GM19328 (cell line): ENCODE measurements around the gene CDC20.

Experiments
- ATAC-seq: cut with Tn5 transposase; IDR thresholded peaks from one replicate; pipeline ENCODE4 v1.9.1; 2021; ENCODE audit warnings: mild to moderate bottlenecking, moderate library complexity; ENCODE audit not compliant: unreplicated experiment

The CDC20 gene

DNA sequence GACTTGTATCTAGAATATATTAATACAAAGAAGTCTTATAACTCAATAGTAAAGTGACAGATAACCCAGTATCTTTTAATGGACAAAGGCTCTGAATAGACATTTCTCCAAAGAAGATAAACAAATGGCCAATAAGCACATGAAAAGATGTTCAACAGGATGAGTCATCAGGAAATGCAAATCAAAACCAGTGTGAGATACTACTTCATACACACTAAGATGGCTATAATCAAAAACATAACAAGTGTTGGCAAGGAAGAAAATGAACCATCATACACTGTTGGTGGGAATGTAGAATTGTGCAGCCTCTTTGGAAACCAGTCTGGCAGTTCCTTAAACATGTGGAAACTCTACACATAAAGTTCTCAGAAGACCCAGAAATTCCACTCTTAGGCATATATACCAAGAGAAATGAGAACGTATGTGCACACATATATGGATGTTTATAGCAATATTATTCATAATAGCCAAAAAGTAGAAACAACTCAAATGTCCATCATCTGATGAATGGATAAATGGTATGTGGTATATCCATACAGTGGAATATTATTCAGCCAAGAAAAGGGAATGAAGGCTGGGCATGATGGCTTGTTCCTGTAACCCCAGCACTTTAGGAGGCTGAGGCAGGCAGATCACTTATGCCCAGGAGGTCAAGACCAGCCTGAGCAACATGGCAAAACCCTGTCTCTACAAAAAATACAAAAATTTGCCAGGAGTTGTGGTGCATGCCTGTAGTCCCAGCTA is 31.1 kb upstream of the CDC20 start:
- ATAC-seq, result no peak

DNA sequence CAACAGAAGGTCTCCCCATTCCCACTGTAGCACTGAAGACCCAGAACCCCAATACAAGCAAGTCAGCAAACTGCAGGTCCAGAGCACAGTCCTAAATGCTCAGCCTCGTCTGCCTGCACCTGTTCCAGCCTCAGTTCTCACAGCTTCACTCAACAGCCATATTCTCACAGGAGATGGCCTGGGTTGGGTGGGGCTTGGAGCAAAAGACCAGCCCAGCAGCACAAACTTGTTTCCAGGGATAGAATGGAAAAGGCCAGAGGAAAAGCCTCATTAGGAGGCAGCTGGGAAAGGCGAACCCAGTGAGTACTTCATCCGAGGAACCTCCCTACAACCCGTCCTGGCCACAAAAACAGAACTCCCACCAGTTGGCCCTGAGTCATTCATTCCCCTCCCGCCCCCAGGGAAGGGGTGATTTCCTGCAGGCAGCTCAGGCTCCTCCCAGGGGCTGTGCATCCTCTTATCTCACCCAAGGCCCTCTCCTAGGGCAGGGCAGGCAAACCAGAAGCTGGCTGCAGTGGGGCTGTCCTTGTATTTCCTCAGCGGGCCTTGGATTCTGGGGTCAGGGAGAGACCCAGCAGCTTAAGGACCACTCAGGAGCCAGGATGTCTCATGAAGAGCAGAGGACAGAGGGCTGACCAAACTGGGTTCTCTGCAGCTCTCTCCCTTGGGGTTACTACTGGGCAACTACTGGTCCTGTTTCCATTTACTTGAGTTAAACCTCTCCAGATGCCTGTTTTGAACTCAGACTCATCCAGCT is 28.6 kb upstream of the CDC20 start:
- ATAC-seq, result no peak

DNA sequence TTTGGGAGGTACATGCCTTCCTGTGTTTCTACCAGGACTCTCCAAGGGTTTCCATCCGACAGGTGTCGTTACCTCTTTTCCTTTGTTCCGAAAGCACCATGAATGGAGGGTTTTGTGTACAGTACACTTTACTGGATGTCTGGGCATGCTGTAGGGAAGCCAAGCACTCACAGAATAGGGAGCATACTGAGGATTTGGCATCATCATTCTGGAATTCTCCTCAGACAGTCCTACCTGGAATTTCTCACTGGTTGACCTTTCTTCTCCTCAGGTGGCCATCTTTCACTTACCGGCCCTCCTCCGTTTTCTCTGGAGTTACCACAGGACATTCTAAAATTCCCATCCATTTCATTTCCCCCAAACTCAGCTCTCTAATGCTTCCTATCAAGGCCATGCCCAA is 27.1 kb upstream of the CDC20 start:
- ATAC-seq, result no peak

DNA sequence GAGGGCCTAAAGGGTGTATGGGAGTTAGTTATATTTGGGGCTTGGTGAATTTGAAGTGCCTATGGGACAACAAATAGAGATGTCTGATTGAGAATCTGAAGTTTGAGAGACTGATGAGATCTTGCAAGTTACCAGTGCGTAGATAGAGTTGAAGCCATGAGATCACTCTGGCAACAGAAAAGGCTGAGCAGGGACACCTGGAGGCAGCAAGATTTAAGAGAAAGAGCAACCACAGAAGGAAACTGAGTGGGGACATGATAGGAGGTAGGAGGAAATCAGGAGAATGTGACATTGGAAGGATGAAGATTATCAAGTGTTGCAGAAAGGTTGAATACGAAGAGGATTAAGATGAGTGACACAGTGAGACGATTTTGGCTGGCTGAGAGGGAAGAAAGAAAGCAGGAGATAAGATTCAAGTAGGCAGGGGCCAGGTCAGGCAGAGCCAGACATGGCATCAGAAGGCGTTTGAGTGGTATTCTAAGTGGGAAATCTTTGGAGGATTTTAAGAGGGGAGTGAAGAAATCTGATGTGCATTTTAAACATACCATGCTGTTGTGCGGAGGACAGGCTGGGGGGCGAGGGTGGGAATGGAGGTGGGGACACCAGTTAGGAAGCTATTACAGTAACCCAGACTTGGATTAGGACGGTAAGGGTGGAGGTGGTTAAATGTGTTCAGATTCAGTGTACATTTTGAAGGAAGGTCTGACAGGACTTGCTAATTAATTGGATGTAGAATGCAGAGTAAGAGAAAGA is 24.2 kb upstream of the CDC20 start:
- no peak for ATAC-seq

DNA sequence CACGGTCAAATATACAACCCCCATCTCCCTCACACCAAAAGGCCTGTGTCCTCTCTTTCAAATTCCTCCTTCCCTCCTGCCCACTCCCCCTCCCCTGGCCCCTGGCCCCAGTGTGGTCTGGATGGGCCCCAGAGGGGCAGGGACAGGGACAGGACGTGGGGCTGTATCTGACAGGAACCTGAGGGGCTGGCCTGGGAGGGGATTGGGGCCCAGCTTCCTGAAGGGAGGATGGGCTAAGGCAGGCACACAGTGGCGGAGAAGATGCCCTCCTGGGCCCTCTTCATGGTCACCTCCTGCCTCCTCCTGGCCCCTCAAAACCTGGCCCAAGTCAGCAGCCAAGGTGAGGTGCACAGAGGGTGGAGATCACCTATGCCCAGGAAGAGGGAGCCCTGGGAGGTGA is 21.2 kb upstream of the CDC20 start, which contains the start of gene MPL:
MPL (plus strand) TSS at position 231 of the 400 bp plus-strand sequence; CDS start at position 262, 31 bp downstream.
- no peak for ATAC-seq

DNA sequence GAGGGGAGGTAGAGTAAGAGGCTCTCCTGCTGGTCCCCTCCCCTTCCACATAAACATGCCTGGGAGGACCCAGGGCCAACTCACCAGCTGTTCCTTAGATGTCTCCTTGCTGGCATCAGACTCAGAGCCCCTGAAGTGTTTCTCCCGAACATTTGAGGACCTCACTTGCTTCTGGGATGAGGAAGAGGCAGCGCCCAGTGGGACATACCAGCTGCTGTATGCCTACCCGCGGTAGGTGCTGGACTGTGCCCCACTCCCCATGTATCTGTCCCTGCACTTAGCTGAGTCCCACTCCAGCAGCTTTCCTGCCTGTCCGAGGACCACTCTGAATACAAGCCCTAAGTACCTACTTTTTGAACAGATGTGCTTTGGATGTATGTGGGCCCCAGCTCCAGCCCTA is 20.8 kb upstream of the CDC20 start:
- no peak for ATAC-seq

DNA sequence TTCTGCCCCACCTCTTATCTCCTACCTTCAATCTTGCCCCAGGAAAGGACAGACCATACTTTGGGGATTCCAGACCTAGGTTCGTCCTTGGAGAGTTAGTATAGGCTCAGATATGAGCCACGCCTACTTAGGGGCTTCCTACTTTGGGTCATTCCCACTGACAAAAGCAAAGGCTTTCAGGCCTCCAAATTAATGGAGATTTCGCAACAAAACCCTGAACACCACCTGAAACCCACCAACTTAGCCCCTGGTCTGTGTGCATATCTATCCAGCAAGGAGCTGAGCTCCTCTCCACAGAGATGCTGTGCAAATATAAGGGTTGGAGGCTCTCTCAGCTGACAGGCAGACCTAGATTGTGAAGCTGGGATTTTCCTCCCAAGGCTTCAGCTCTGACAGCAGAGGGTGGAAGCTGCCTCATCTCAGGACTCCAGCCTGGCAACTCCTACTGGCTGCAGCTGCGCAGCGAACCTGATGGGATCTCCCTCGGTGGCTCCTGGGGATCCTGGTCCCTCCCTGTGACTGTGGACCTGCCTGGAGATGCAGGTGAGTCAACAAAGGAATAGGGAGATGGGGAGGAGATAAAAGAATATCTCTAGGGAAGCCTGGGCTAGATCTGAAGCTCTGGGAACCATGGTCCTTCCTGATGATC is 19.1 kb upstream of the CDC20 start:
- no peak for ATAC-seq

DNA sequence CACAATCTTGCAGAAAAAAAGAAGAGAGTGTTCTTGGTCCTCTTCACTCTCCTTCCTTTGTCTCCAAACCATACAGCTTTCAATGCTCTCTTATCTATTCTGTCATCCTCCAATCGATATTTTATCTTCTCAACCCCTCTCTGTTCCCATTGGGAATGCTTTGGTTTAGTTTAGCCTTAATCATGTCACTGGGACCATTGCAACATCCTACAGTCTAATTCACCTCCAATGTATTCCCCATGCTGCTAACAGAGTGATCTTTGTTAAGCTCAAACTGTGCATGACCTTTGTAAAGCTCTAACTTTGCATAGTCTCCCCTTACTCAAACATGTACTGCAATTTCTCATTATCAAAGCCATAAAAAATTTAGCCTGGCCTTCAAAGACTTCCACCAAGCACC is 18.2 kb upstream of the CDC20 start:
- ATAC-seq, result no peak

DNA sequence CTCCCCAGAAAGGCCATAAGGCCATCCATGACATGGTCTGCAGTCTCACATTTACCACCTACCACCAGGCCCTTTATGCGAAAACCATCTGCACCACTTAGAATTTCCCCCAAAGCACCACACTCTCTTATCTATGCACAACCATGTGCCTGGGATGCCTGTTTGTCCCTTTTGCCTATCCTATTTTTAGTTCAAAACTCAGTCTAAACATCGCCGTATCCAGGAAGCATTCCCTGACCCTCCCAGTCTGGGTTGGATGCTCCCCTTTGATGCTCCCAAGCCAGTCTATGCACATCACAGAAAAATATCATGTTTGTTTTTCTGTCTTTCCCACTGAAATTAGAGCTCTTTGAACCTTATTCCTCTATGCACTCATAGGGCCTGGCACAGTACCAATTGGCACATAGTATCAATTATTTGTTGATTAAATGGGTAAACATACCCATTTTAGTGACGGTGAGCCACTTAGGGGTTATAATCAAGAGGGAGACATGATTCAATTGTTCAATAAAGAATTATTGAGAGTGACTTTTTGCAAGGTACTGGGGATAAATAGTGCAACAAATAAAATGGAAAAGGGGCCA is 14.4 kb upstream of the CDC20 start:
- no peak for ATAC-seq

DNA sequence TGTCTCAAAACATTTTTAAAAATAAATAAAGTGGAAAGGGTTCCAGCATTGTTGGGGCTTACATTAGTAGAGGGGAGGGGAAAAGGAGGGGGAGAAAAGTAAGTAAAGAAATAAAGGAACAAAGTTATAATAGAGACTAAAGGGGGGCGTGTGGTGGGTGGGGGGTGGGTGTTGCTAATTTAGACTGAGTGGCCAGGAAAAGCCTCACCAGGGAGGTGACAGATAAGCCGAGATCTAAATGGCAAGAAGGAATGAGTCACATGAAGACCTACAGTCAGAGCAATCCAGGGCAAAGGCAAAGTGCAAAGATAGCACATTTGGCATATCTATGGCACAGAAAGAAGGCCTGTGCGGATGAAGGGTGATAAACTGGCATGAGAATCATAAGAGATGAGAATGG is 13.7 kb upstream of the CDC20 start:
- ATAC-seq, result no peak

DNA sequence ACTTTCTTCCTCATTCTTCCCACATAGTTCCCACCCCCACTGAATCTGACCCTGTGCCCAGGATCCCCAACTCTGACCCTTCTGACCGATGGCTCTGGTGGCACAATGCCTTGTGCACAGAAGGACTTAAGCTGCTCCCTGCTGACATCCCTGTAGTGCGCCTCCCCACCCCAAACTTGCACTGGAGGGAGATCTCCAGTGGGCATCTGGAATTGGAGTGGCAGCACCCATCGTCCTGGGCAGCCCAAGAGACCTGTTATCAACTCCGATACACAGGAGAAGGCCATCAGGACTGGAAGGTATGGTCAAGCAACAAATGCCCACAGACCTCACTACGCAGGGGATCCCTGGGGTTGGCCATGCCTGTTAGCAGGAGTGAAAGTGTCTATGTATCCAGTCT is 12.1 kb upstream of the CDC20 start:
- ATAC-seq, result no peak

DNA sequence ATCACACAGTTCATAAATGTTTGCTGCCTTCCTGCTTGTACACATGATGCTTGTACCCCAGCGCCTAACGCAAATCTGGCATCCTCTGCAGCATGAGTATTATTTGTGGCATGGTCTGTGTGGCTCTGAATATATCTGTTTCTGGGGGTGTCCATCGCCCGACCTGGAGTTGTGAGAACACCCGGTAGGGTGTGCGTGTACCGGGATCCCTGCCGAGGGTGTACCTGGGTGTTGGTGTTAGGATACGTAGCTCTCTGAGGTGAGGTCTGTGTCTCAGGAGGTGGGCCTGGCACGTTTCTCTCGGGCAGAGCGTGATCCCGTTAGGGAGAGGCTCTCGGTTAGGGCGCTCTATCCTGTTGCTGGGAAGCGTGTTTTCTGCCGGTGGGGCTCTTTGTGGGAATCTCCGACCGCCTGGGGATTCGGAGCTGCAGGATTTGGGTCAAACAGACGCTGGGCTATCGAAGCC is 10.4 kb upstream of the CDC20 start:
- no peak for ATAC-seq

DNA sequence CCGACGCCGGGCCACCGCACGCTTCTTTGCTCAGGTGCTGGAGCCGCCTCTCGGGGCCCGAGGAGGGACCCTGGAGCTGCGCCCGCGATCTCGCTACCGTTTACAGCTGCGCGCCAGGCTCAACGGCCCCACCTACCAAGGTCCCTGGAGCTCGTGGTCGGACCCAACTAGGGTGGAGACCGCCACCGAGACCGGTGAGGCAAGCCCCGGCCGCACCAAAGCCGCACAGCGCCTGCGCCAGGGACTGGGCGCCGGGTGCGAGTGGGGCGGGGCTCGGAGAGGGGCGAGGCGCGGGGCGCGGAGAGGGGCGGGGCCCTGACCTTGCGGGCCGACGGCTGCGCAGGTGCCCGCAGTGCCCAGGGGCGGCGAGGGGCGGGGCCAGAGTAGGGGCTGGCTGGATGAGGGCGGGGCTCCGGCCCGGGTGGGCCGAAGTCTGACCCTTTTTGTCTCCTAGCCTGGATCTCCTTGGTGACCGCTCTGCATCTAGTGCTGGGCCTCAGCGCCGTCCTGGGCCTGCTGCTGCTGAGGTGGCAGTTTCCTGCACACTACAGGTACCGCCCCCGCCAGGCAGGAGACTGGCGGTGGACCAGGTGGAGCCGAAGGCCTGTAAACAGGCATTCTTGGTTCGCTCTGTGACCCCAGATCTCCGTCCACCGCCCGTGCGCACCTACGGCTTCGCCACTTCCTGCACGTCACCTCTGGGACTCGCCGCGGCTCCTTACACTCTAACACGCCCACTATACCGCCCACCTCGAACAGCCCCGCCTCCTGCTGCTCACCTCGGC is 9.8 kb upstream of the CDC20 start:
- no peak for ATAC-seq

DNA sequence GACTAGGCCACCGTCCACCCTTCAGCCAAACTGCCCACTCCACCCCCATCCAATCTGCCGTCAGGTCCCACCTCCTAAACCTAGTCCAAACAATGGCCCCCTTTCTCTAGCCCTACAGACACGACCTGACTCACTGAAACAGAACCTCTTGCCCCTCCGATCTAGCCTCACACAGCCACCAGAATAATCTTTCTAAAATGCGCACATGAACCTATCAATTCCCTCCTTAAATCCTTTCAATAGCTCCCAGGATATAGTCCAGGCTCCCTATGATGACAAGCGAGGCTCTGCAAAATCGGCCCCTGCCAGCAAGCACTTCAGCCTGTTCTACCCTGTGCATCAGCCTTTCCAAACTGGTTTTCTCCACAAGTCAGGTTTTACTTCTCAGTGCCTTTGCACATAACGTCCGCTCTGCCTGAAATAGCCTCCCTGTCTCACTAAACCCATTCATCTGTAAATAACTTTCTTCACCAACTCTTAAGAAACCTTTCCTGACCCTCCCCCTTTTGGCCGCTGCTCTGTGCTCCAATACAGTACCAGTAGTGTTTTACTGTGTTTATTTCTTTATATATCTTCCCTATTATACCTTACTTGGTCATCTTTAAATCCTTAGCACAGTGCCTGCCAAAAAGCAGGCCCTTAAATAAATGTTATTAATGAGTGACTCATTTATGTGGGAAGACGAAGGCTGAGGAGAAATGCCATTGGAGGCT is 9.0 kb upstream of the CDC20 start:
- no peak for ATAC-seq

DNA sequence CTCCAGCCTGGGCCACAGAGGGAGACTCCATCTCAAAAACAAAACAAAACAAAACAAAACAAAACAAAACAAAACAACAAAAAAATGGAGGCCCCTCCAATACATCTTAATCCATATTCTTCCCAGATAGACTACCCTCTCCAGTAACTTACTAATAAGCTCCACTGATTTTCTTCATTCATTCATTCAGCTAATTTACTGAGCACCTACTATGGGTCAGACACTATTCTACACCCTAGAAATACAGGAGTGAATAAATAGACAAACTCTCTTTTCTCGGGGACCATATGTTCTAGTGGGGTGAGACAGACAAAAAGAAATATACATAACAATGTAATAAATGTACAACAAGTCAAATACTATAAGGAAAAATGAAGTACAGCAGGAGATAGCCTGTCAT is 7.8 kb upstream of the CDC20 start:
- no peak for ATAC-seq

DNA sequence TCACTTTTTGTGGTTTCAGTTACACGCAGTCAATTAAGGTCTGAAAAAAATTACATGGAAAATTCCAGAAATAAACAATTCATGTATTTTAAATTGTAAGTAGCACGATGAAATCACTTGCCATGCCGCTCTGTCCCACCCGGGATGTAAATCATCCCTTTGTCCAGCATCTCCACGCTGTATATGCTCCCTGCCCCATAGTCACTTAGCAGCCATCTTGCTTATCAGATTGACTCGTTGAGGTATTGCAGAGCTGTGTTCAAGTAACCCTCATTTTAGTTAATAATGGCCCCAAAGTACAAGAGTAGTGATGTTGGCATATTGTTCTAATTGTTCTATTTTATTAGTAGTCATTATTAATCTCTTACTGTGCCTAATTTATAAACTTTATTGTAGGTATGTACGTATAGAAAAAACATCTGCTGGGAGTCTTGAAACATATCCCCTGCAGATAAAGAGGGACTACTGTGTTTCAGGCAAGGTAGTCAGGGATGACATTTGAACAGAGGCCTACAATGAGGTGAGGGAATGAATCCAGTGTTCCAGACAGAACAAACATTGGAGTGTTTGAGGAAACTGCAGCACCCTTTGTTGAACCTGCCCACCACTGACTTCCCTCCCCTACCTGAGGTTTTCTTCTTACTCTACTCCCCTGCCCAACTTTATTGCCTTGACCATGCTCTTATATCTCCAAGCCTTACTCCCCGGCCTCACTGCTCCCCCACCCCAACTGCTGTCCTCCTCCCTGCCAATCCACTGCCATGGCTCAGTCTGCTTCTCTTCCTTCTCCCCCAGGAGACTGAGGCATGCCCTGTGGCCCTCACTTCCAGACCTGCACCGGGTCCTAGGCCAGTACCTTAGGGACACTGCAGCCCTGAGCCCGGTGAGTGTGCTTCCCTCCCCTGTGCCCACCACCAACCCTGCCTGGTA is 7.1 kb upstream of the CDC20 start:
- ATAC-seq, result no peak

DNA sequence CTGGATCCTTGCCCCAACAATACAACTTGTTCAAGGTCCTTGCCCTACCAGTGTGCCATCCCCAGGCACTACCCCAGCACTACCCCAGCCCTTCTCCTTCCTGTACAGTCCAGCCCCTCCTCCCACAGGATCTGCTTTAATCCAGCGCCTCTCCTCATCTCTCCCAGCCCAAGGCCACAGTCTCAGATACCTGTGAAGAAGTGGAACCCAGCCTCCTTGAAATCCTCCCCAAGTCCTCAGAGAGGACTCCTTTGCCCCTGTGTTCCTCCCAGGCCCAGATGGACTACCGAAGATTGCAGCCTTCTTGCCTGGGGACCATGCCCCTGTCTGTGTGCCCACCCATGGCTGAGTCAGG is 6.5 kb upstream of the CDC20 start:
- no peak for ATAC-seq

DNA sequence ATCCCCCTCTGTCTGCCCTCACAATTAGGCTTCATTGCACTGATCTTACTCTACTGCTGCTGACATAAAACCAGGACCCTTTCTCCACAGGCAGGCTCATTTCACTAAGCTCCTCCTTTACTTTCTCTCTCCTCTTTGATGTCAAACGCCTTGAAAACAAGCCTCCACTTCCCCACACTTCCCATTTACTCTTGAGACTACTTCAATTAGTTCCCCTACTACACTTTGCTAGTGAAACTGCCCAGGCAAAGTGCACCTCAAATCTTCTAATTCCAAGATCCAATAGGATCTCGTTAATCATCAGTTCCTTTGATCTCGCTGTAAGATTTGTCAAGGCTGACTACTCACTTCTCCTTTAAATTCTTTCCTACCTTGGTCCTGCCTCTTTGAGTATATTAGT is 5.9 kb upstream of the CDC20 start:
- ATAC-seq, result no peak
